Hepatocyte (in vitro differentiated cells): ENCODE measurements around the gene SLF2. TPM values are rescaled to one million over a fixed set of nuclear protein-coding genes. Genes with fewer than 3 reads are reported as not detected.

Experiments
- DNase-seq: peaks from one replicate; pipeline ENCODE4 v3.0.0-alpha.2; 2016; ENCODE audit warnings: low spot score
- H2AFZ ChIP-seq: fragments of 200-600 bp; sonication (generic); 2 replicates; pipeline ENCODE4 v1.6.0; 2016; ENCODE audit warnings: antibody characterized with exemption, mild to moderate bottlenecking
- H3K27ac ChIP-seq: fragments of 200-600 bp; sonication (generic); 2 replicates; pipeline ENCODE4 v1.5.1; 2016; ENCODE audit warnings: mild to moderate bottlenecking
- H3K27me3 ChIP-seq: fragments of 200-600 bp; sonication (generic); 2 replicates; pipeline ENCODE4 v1.6.1; 2016
- H3K36me3 ChIP-seq: fragments of 200-600 bp; sonication (generic); replicated peaks from 2 replicates; pipeline ENCODE4 v1.5.1; 2016; ENCODE audit warnings: low read depth; ENCODE audit not compliant: insufficient read depth
- H3K4me1 ChIP-seq: fragments of 200-600 bp; sonication (generic); 2 replicates; pipeline ENCODE4 v1.5.1; 2016; ENCODE audit warnings: mild to moderate bottlenecking, moderate library complexity; ENCODE audit not compliant: insufficient read depth
- H3K4me2 ChIP-seq: fragments of 200-600 bp; sonication (generic); 2 replicates; pipeline ENCODE4 v1.6.0; 2016
- H3K4me3 ChIP-seq: fragments of 200-600 bp; sonication (generic); 2 replicates; pipeline ENCODE4 v1.5.1; 2016; ENCODE audit warnings: mild to moderate bottlenecking
- H3K79me2 ChIP-seq: fragments of 200-600 bp; sonication (generic); 2 replicates; pipeline ENCODE4 v1.6.0; 2017; ENCODE audit warnings: mild to moderate bottlenecking
- H3K9me2 ChIP-seq: fragments of 200-600 bp; sonication (generic); replicated peaks from 2 replicates; pipeline ENCODE4 v1.6.0; 2017; ENCODE audit warnings: mild to moderate bottlenecking; ENCODE audit not compliant: insufficient read depth
- H3K9me3 ChIP-seq: fragments of 200-600 bp; sonication (generic); 2 replicates; pipeline ENCODE4 v1.5.1; 2016; ENCODE audit warnings: low read depth, mild to moderate bottlenecking
- H4K20me1 ChIP-seq: fragments of 200-600 bp; sonication (generic); 2 replicates; pipeline ENCODE4 v1.6.0; 2016; ENCODE audit warnings: mild to moderate bottlenecking; ENCODE audit not compliant: insufficient read depth, poor library complexity, severe bottlenecking
- CTCF ChIP-seq: fragments of 200-600 bp; sonication (generic); IDR thresholded peaks from 2 replicates; pipeline ENCODE4 v1.5.1; 2016; ENCODE audit warnings: antibody characterized with exemption, mild to moderate bottlenecking; ENCODE audit not compliant: poor library complexity
- EZH2 ChIP-seq: fragments of 200-600 bp; sonication (generic); IDR thresholded peaks from 2 replicates; pipeline ENCODE4 v1.6.1; 2016; ENCODE audit warnings: antibody characterized with exemption, mild to moderate bottlenecking, borderline replicate concordance
- EZH2phosphoT487 ChIP-seq: fragments of 200-600 bp; sonication (generic); IDR thresholded peaks from one replicate; pipeline ENCODE4 v1.6.1; 2018; ENCODE audit warnings: antibody characterized with exemption, mild to moderate bottlenecking, low read depth, moderate library complexity; ENCODE audit not compliant: unreplicated experiment, severe bottlenecking
- WGBS: methylation state at CpG from one replicate; pipeline ENCODE4 v1.1.6; 2016; ENCODE audit warnings: low lambda C conversion rate; ENCODE audit errors: missing lambda C conversion rate; 5-methylcytosine and 5-hydroxymethylcytosine counted together
- polyA plus RNA-seq: library from polyadenylated mRNA; unstranded; fragments of >200 nt; fragmentation: Nextera tagmentation; extraction: Ambion mirVana; gene quantifications from 2 replicates; pipeline ENCODE4 v1.2.1, GENCODE V29; 2016
- total RNA-seq: library from RNA; depleted of rRNA; stranded (reverse); fragments of >200 nt; gene quantifications from 2 replicates; pipeline ENCODE4 v1.2.3, GENCODE V29; 2014

Gene SLF2
- total and polyA plus RNA-seq, 2 experiments from 2014 or later, result 11.7 to 23.5 TPM

GRCh38 chr10:100864978-100865377, 47.8 kb upstream of the SLF2 start:
- no peak overlapping the region for H3K4me2 ChIP-seq
- H3K4me3 ChIP-seq, result no peak overlapping the region
- no peak for DNase-seq
- 88% methylated on average over 4 of the region's 4 CpGs for WGBS
- no peaks in the 10 kb centered on the region for H3K9me3 ChIP-seq
- no peaks in the 10 kb centered on the region for H4K20me1 ChIP-seq
- TF ChIP-seq EZH2phosphoT487 (no peak), EZH2 (no peak), CTCF (no peak)
- no peak overlapping the region for H3K27ac ChIP-seq
- H3K9me2 ChIP-seq, result no peaks in the 10 kb centered on the region
- no peak overlapping the region for H2AFZ ChIP-seq
- H3K4me1 ChIP-seq, result peaks cover 10% of the 10 kb centered on the region
- no peaks in the 10 kb centered on the region for H3K36me3 ChIP-seq
- no peaks in the 10 kb centered on the region for H3K79me2 ChIP-seq
- H3K27me3 ChIP-seq, result peaks cover 63% of the 10 kb centered on the region

GRCh38 chr10:100866010-100866409, 46.8 kb upstream of the SLF2 start:
- no peaks in the 10 kb centered on the region for H3K9me3 ChIP-seq
- no peaks in the 10 kb centered on the region for H3K36me3 ChIP-seq
- no peak for DNase-seq
- H3K4me2 ChIP-seq, result peak overlapping the region; percentile 68
- H3K79me2 ChIP-seq, result no peaks in the 10 kb centered on the region
- no peaks in the 10 kb centered on the region for H3K9me2 ChIP-seq
- H2AFZ ChIP-seq, result no peak overlapping the region
- H4K20me1 ChIP-seq, result no peaks in the 10 kb centered on the region
- no peak overlapping the region for H3K27ac ChIP-seq
- TF ChIP-seq EZH2phosphoT487, result no peak
- no peak for TF ChIP-seq EZH2
- no peak for TF ChIP-seq CTCF
- H3K27me3 ChIP-seq, result peaks cover 53% of the 10 kb centered on the region
- H3K4me3 ChIP-seq, result no peak overlapping the region
- 64% methylated on average over 7 of the region's 7 CpGs for WGBS
- peaks cover 10% of the 10 kb centered on the region for H3K4me1 ChIP-seq

- Histone ChIP-seq H3K27ac (no peak overlapping the region), H3K4me1 (peaks cover 10% of the 10 kb centered on the region), H3K4me2 (peak overlapping the region; percentile 68), H3K36me3 (no peaks in the 10 kb centered on the region), H3K9me2 (no peaks in the 10 kb centered on the region), H4K20me1 (no peaks in the 10 kb centered on the region), H3K27me3 (peaks cover 48% of the 10 kb centered on the region), H3K9me3 (no peaks in the 10 kb centered on the region), H2AFZ (no peak overlapping the region), H3K4me3 (no peak overlapping the region), H3K79me2 (no peaks in the 10 kb centered on the region)
- TF ChIP-seq EZH2 (no peak), CTCF (no peak), EZH2phosphoT487 (no peak)
- WGBS, result 13% methylated on average over 18 of the region's 21 CpGs
- DNase-seq, result no peak
Observed at GRCh38 chr10:100866575-100867098, 46.1 kb upstream of the SLF2 start.
